IMR-90 (cell line): Measurements from ENCODE around the gene USB1. TPM values are rescaled to one million over a fixed set of nuclear protein-coding genes. Genes with fewer than 3 reads are reported as not detected.

Experiments
- ATAC-seq: fragments of 200-7000 bp; cut with Tn5 transposase; 2 replicates; pipeline ENCODE4 v1.9.1; 2020; ENCODE audit warnings: low read depth, mild to moderate bottlenecking, moderate library complexity
- BruUV-seq: library from RNA; stranded (reverse); fragments of 400-500 nt; replicated peaks from 2 replicates; lab custom pipeline; 2021; lab: Mats Ljungman, UMichigan
- CTCF ChIA-PET: fragments of 300-600 bp; formaldehyde crosslinking; extraction: SDS; loops from one replicate; lab custom pipeline; 2021; ENCODE audit warnings: antibody characterized with exemption; lab: Yijun Ruan, JAX
- POLR2A ChIA-PET: fragments of 300-600 bp; sonication (Branson Sonifier 250); formaldehyde crosslinking; loops from one replicate; lab custom pipeline; 2022; ENCODE audit warnings: antibody characterized with exemption; ENCODE audit not compliant: unreplicated experiment; lab: Charles Lee
- DNase-seq: peaks from one replicate; pipeline ENCODE4 v3.0.0; 2013
- H2AFZ ChIP-seq: replicated peaks from 2 replicates; pipeline ENCODE3; 2013; ENCODE audit warnings: low read length, mild to moderate bottlenecking; ENCODE audit not compliant: poor library complexity
- H2AK5ac ChIP-seq: 2 replicates; pipeline ENCODE4 v1.6.1; 2013; ENCODE audit warnings: low read depth, low read length, inconsistent platforms
- H2AK9ac ChIP-seq: replicated peaks from 2 replicates; pipeline ENCODE3; 2013; ENCODE audit warnings: mild to moderate bottlenecking, low read depth, low read length, moderate library complexity; ENCODE audit not compliant: poor library complexity
- H2BK120ac ChIP-seq: 2 replicates; pipeline ENCODE4 v1.6.1; 2013; ENCODE audit warnings: low read depth, low read length, inconsistent platforms
- H2BK15ac ChIP-seq: 3 replicates; pipeline ENCODE4 v1.6.1; 2013; ENCODE audit warnings: low read depth, low read length, inconsistent platforms
- H2BK20ac ChIP-seq: 2 replicates; pipeline ENCODE4 v1.6.1; 2013; ENCODE audit warnings: low read depth, mild to moderate bottlenecking, inconsistent platforms, low read length, moderate library complexity
- H2BK5ac ChIP-seq: 2 replicates; pipeline ENCODE4 v1.6.1; 2013; ENCODE audit warnings: mild to moderate bottlenecking, low read depth, low read length, inconsistent platforms; ENCODE audit not compliant: poor library complexity, severe bottlenecking
- H3K14ac ChIP-seq: replicated peaks from 2 replicates; pipeline ENCODE4 v1.6.1; 2013; ENCODE audit warnings: low read depth, low read length, inconsistent platforms
- H3K18ac ChIP-seq: 2 replicates; pipeline ENCODE4 v1.6.1; 2013; ENCODE audit warnings: low read depth, low read length, control low read depth
- H3K23ac ChIP-seq: 2 replicates; pipeline ENCODE4 v1.6.1; 2013; ENCODE audit warnings: low read depth, low read length, inconsistent platforms
- H3K27ac ChIP-seq: 2 replicates; pipeline ENCODE4 v1.5.1; 2013; ENCODE audit warnings: mild to moderate bottlenecking, control low read depth, low read length; ENCODE audit not compliant: insufficient read depth
- H3K27me3 ChIP-seq: 2 replicates; pipeline ENCODE4 v1.6.1; 2013; ENCODE audit warnings: low read length; ENCODE audit not compliant: control insufficient read depth, insufficient read depth
- H3K36me3 ChIP-seq: 2 replicates; pipeline ENCODE4 v1.6.1; 2013; ENCODE audit warnings: low read length, mixed read lengths; ENCODE audit not compliant: control insufficient read depth, insufficient read depth
- H3K4ac ChIP-seq: 2 replicates; pipeline ENCODE4 v1.6.1; 2013; ENCODE audit warnings: low read depth, low read length, inconsistent platforms
- H3K4me1 ChIP-seq: 2 replicates; pipeline ENCODE4 v1.6.1; 2013; ENCODE audit warnings: low read length, mixed read lengths; ENCODE audit not compliant: control insufficient read depth, insufficient read depth
- H3K4me2 ChIP-seq: 2 replicates; pipeline ENCODE4 v1.6.1; 2013; ENCODE audit warnings: low read depth, mild to moderate bottlenecking, control low read depth, low read length, moderate library complexity
- H3K4me3 ChIP-seq: 2 replicates; pipeline ENCODE4 v1.5.1; 2013; ENCODE audit warnings: low read depth, mild to moderate bottlenecking, control low read depth, low read length, moderate library complexity; ENCODE audit not compliant: insufficient read depth
- H3K56ac ChIP-seq: 2 replicates; pipeline ENCODE4 v1.6.1; 2013; ENCODE audit warnings: low read length, inconsistent platforms; ENCODE audit not compliant: insufficient read depth; ENCODE audit errors: extremely low read depth
- H3K79me1 ChIP-seq, 2 experiments: 2 replicates each; pipeline ENCODE4 v1.6.1; 2013; ENCODE audit warnings: low read length in 2 of 2, inconsistent platforms in 1 of 2, low read depth in 1 of 2
- H3K9ac ChIP-seq: 2 replicates; pipeline ENCODE4 v1.6.1; 2013; ENCODE audit warnings: low read depth, low read length, control low read depth
- H3K9me1 ChIP-seq: 2 replicates; pipeline ENCODE4 v1.6.1; 2013; ENCODE audit warnings: low read length, inconsistent platforms; ENCODE audit not compliant: insufficient read depth
- H3K9me3 ChIP-seq: 2 replicates; pipeline ENCODE4 v1.6.1; 2013; ENCODE audit warnings: low read length; ENCODE audit not compliant: control insufficient read depth, insufficient read depth
- H4K20me1 ChIP-seq: 2 replicates; pipeline ENCODE4 v1.6.1; 2013; ENCODE audit warnings: low read length, inconsistent platforms; ENCODE audit not compliant: insufficient read depth
- H4K5ac ChIP-seq: 2 replicates; pipeline ENCODE4 v1.6.1; 2013; ENCODE audit warnings: mild to moderate bottlenecking, low read depth, low read length, control low read depth
- H4K8ac ChIP-seq, 2 experiments: 2 replicates each; pipeline ENCODE4 v1.6.1; 2013; ENCODE audit warnings: low read depth in 2 of 2, low read length in 2 of 2, control low read depth in 1 of 2, inconsistent platforms in 1 of 2
- H4K91ac ChIP-seq: 2 replicates; pipeline ENCODE4 v1.6.1; 2013; ENCODE audit warnings: low read depth, low read length, inconsistent platforms; ENCODE audit not compliant: insufficient read depth
- RFX5 ChIP-seq: IDR thresholded peaks from 2 replicates; pipeline ENCODE4 v1.8.0; 2012; ENCODE audit warnings: low read depth, mild to moderate bottlenecking, low read length, moderate library complexity
- WGBS, 2 experiments: methylation state at CpG; one replicate each; pipeline versions ENCODE4 v1.1.5 to v1.1.7; 2013; ENCODE audit warnings: missing lambda C conversion rate in 2 of 2; ENCODE audit not compliant: insufficient read length in 1 of 2; ENCODE audit errors: extremely low coverage in 2 of 2; 5-methylcytosine and 5-hydroxymethylcytosine counted together
- dilution Hi-C: fragments of 300-500 bp; cut with HindIII; formaldehyde crosslinking; loops from one replicate; pipeline ENCODE4 v1.14.3; 2018; ENCODE audit warnings: low sequenced_read_pairs; ENCODE audit not compliant: unreplicated experiment
- in situ Hi-C: fragments of 300-500 bp; cut with MboI; formaldehyde crosslinking; loops from 3 replicates; pipeline ENCODE4 v1.14.3; 2019; ENCODE audit warnings: low sequenced_read_pairs, inconsistent platforms, mixed read lengths
- intact Hi-C: fragments of 100-400 bp; cut with micrococcal nuclease; formaldehyde crosslinking; loops from 2 replicates; pipeline ENCODE4 v1.10.0; 2022
- polyA plus RNA-seq, 3 experiments: library from polyadenylated mRNA; depleted of rRNA; stranded (reverse); fragments of >200 nt; gene quantifications; 2 replicates each; pipeline ENCODE4 v1.2.3, GENCODE V29; 2012; ENCODE audit warnings: low replicate concordance in 1 of 3
- total RNA-seq: library from RNA; depleted of rRNA; stranded (reverse); fragments of >200 nt; gene quantifications from 2 replicates; pipeline ENCODE4 v1.2.3, GENCODE V29; 2012

The USB1 gene
- total and polyA plus RNA-seq, 2 of the 4 experiments (the other 2 are of a cell fraction): 45.9 to 94.9 TPM

GRCh38 chr16:58041628-58041955 lies 40.4 kb downstream of the USB1 start:
- no peaks in the 10 kb centered on the region for H3K4me1 ChIP-seq
- no peak for DNase-seq
- dilution Hi-C loops: no loop called here
- no peak overlapping the region for H3K9ac ChIP-seq
- POLR2A ChIA-PET: no interaction called here
- no peak overlapping the region for H4K5ac ChIP-seq
- WGBS, 2 experiments: 91% methylated on average over 8 of the region's 18 CpGs; no CpG with 5 or more reads in 1 of the 2 experiments
- H2BK5ac ChIP-seq: no peak overlapping the region
- no peaks in the 10 kb centered on the region; the same call in 1 of the 2 replicates for H3K9me1 ChIP-seq
- no peak overlapping the region for H3K4ac ChIP-seq
- H2BK15ac ChIP-seq: no peak overlapping the region
- no peak overlapping the region for H3K4me3 ChIP-seq
- H3K23ac ChIP-seq: no peak overlapping the region
- H2AFZ ChIP-seq: no peak overlapping the region
- in situ Hi-C loops: no loop called here
- no peak overlapping the region for H3K27ac ChIP-seq
- no peak overlapping the region for H3K18ac ChIP-seq
- peaks cover 1% of the 10 kb centered on the region; the same call in 1 of the 2 replicates for H3K27me3 ChIP-seq
- no peak overlapping the region for H2BK120ac ChIP-seq
- intact Hi-C loops: no loop called here
- H4K91ac ChIP-seq: no peak overlapping the region
- no peak overlapping the region for H3K56ac ChIP-seq
- no peak for ATAC-seq
- no peak overlapping the region for H2AK5ac ChIP-seq
- no peak for TF ChIP-seq RFX5
- H3K79me1 ChIP-seq: no peaks in the 10 kb centered on the region
- H3K9me3 ChIP-seq: no peaks in the 10 kb centered on the region
- no peaks in the 10 kb centered on the region for H3K36me3 ChIP-seq
- CTCF ChIA-PET: no interaction called here
- no peak overlapping the region for H4K8ac ChIP-seq
- H3K14ac ChIP-seq: no peak overlapping the region
- H4K20me1 ChIP-seq: no peaks in the 10 kb centered on the region
- no peak overlapping the region for H3K4me2 ChIP-seq
- BruUV-seq: no TSS peak
- H2BK20ac ChIP-seq: no peak overlapping the region
- no peak overlapping the region for H2AK9ac ChIP-seq
